H7 (cell line): ENCODE data around the gene LRP1. TPM values are rescaled to one million over a fixed set of nuclear protein-coding genes. Genes with fewer than 3 reads are reported as not detected.
A peak's percentile ranks its signal among the peaks of the same experiment; 100 is the strongest.

Experiments
- DNase-seq: peaks from one replicate; pipeline ENCODE4 v3.0.0; 2012
- H3K27me3 ChIP-seq: 2 replicates; pipeline ENCODE4 v1.6.0; 2011; ENCODE audit warnings: mild to moderate bottlenecking, low read length; ENCODE audit not compliant: control insufficient read depth, insufficient read depth
- H3K36me3 ChIP-seq: replicated peaks from 2 replicates; pipeline ENCODE4 v1.5.1; 2011; ENCODE audit warnings: low read length; ENCODE audit not compliant: control insufficient read depth, insufficient read depth
- H3K4me3 ChIP-seq: 2 replicates; pipeline ENCODE4 v1.5.1; 2011; ENCODE audit warnings: low read depth, mild to moderate bottlenecking, control low read depth, low read length, moderate library complexity; ENCODE audit not compliant: insufficient read depth
- total RNA-seq: library from RNA; depleted of rRNA; stranded (reverse); fragments of >200 nt; shearing (Covaris generic); gene quantifications from 2 replicates; pipeline ENCODE4 v1.2.3, GENCODE V29; 2014

LRP1 gene
- total RNA-seq, 1 experiment from 2014 or later = 17.3 TPM

DNA sequence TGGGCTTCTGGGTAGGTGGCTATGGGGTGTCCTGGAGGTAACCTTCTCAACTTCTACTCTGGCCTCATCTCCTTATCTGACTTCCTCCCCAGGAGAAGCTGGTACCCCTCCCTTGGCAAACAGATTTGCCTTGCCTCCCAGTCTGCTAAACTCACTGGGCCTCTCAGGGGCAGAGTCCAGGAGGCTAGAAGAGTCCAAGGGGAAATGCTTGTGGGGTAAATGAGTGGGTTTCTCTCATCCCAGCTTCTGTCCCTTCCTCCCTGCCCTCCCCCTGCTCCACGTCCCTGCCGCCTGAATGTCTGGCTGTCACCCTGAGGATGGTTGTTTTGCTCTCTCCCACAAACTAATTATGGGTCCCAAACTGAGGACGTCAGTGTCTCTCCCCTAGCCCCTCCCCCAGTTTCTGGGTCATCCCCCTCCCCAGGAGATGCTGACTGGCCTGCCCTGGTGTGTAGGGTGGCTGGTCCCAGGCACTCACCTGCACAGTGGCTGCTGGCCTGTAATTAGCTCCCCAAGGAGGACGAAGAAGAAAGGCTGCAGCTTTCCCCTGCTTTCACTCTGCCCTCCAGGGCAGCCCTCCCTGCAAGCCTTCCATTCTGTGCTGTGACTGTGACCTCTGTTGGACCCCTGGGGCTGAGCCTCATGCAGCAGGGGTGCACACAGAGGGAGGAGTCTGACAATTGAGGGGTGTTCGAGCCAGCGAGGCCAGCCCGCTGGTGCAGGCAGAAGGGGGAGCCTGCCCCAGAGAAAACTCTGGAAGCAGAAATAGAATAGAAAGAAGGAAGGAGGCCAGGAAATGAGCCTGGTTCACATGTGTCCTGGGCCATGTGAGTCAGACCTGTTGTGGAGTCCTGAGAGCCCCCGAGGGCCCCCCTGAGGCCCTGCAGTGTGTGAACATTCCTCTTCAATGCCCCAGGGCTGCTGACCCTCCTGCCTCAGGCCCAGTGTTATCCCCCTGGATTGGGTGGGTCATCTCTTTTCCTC is 19.0 kb downstream of the LRP1 start, which contains the start of gene LRP1-AS:
Gene LRP1-AS, minus strand, starts transcription at position 659 of the 984 bp plus-strand sequence.
- DNase-seq = no peak
- Histone ChIP-seq H3K36me3 (peaks cover 41% of the 10 kb centered on the region), H3K27me3 (no peaks in the 10 kb centered on the region), H3K4me3 (no peak within 1 kb of the TSS)

DNA sequence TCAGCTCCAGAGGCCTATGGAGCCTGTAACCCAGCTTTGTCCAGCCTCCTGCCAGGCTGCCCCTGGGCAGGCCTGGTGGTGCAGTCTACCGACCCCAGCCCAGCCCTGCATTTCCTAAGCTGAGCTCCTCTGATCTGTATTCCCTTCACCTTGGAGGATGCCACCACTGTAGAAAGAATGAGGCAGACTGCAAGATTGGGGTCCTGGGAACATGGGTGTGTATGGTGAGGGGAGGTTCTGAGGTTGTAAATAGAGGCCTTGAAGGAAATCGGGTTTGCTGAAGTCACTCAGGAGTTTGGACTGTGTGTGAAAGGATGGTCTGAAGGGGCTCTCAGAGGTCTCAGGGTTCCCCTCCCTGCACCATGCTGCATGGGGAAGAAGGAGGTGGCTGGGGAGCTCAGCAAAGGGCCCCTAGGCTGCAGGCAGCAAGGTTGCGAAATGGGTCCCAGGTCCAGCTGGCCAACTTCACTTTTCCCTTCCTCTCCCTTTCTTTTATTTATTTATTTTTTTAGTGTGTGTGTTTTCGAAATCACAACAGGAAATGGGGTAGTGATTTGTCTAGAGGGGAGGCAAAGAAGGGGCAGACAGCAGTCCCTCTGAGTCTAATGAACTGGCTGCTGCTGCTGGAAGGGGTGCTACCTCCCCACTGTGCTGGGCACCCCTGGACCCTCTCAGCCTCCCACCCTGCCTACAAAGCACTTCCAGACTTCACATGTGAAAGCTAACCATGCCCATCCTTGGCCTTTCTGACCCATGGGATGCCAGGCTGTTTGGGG is 20.4 kb downstream of the LRP1 start:
- peaks cover 31% of the 10 kb centered on the region for H3K36me3 ChIP-seq
- DNase-seq = no peak
- H3K27me3 ChIP-seq = no peaks in the 10 kb centered on the region
- no peak overlapping the region for H3K4me3 ChIP-seq

GRCh38 chr12:57149245-57149900 is 21.1 kb downstream of the LRP1 start:
- no peak for DNase-seq
- H3K4me3 ChIP-seq = no peak overlapping the region
- peaks cover 36% of the 10 kb centered on the region for H3K36me3 ChIP-seq
- no peaks in the 10 kb centered on the region for H3K27me3 ChIP-seq

GRCh38 chr12:57150400-57151000 is 22.2 kb downstream of the LRP1 start:
- Histone ChIP-seq H3K4me3 (no peak overlapping the region), H3K36me3 (peaks cover 35% of the 10 kb centered on the region), H3K27me3 (no peaks in the 10 kb centered on the region)
- DNase-seq = no peak

DNA sequence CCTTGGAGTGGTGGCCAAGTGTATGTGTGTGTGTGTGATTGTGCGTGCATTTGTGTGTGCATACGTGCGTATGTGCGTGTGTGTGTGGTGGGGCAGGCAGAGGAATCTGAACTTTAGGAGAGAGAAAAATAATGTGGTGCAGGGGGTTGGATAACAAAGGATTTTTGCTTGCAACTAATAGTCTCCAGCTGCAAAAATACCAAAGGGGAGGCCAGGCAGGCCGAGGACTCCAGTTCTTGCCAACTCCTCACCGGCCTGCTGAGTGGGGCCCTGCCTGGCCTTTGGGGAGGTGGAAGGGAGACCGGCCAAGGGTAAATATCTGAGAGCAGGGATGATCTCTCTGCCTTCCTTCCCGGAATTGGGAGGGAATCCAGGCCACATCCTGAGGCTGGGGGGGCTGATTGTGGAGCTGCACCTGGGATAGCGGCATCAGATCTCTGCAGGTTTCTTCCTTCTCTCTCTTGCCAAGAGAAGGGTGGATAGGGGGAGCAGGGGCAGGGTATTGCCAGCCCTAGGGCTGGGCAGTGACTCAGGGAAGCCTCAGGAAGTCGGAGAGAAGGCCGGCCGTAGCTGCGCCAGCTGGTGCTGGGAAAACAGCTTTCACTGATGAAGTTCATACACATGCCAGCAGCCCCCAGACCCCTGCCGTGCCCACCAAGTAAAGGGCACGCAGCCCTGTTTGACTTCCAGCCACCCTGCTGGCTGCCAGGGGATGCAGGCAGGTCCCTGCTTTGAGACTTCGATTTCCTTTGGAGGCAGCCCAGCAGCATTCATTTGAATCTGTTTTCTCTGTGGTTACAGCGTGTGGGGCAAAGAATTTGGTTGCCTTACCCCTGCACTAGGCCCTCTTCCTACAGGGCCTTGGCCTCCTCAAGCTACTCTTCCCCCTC is 23.7 kb downstream of the LRP1 start:
- H3K27me3 ChIP-seq = no peaks in the 10 kb centered on the region
- H3K36me3 ChIP-seq = peaks cover 38% of the 10 kb centered on the region
- peak; percentile 76 for DNase-seq
- H3K4me3 ChIP-seq = no peak overlapping the region

GRCh38 chr12:57152639-57153038 is 24.4 kb downstream of the LRP1 start:
- no peak overlapping the region for H3K4me3 ChIP-seq
- H3K36me3 ChIP-seq = peaks cover 36% of the 10 kb centered on the region
- H3K27me3 ChIP-seq = no peaks in the 10 kb centered on the region
- no peak for DNase-seq

DNA sequence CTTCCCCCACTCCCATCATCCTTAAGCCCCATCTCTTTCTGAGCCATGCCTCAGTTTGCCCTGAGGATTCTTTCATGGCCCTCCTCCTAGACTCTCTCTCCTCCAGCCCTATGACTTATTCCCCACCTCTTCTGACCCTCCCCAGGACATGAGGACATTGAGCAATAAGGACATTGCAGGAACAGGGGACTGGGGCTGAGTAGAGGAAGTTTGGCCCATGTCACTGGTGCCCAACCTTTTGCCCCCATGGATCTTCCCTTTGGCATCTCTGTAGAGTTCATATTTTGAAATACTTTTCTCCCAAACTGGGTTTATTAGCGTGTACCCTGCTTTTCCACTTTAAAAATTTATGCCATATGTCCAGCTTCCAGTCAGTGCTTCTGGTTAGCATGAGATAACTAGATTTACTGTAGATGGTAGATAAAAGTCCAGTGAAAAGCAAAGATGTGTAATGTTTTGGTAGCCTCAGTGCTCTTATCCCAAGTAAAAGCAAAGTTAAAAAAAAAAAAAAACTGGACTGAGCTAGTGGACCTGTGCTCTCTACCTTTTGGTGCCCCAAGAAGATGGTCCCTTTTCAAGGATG is 25.2 kb downstream of the LRP1 start:
- H3K27me3 ChIP-seq = no peaks in the 10 kb centered on the region
- H3K36me3 ChIP-seq = peaks cover 42% of the 10 kb centered on the region
- H3K4me3 ChIP-seq = no peak overlapping the region
- DNase-seq = no peak

GRCh38 chr12:57154076-57154475 is 25.8 kb downstream of the LRP1 start:
- DNase-seq = no peak
- H3K4me3 ChIP-seq = no peak overlapping the region
- peaks cover 46% of the 10 kb centered on the region for H3K36me3 ChIP-seq
- H3K27me3 ChIP-seq = no peaks in the 10 kb centered on the region

- peaks cover 48% of the 10 kb centered on the region for H3K36me3 ChIP-seq
- no peak for DNase-seq
- no peaks in the 10 kb centered on the region for H3K27me3 ChIP-seq
- H3K4me3 ChIP-seq = no peak overlapping the region
Observed at GRCh38 chr12:57154804-57155434, 26.6 kb downstream of the LRP1 start.

DNA sequence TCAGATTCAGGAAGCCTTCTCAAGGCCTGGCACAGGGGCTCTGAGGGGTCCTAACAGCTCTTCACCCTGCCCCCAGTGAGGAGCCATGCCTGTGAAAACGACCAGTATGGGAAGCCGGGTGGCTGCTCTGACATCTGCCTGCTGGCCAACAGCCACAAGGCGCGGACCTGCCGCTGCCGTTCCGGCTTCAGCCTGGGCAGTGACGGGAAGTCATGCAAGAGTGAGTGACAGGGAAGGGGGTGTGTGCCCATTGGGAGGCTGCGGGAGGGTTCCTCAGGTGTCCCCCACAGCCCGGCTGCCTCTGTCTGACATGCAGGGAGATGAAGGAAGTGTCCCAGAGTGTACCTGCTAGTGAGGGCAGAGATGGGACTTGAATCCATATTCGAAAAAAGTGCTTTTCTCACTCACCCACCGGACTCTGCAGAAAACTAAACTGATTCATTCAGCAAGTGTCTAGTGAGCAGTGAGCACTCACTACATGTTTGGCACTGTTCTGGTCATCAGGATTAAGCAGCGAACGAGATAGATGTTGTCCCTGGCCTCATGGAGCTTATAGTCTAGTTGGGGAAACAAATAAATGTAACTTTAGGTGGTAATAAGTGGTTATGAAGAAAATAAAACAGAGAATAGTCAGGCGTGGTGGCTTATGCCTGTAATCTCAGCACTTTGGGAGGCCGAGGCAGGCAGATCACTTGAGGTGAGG is 28.6 kb downstream of the LRP1 start:
- Histone ChIP-seq H3K4me3 (no peak overlapping the region), H3K27me3 (no peaks in the 10 kb centered on the region), H3K36me3 (peaks cover 64% of the 10 kb centered on the region)
- no peak for DNase-seq

DNA sequence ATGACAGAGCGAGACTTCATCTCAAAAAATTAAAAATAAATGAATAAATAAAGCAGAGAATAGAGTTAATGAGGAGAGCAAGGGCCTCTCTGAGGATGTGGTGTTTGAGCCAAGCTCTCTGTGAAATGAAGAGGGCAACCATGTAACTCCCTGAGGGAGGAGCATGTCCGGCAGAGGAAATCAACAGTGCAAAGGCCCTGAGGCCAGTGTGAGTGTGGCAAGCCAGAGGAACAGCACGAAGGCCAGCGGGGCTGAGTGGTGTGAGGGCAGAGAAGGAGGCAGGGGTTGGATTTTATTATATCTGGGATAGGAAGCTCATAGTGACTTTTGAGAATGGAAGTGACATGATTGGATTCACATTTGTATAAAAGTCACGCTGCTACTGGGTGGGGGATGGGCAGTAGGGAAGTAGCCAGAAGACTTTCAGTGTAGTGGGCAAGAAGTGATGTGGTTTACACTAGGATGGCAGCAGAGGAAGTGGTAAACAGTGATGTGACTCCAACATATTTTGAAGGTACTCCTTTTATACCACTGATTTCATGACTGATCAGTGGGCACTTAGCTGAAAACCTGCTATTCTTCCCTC is 29.4 kb downstream of the LRP1 start:
- Histone ChIP-seq H3K4me3 (no peak overlapping the region), H3K36me3 (peaks cover 69% of the 10 kb centered on the region), H3K27me3 (no peaks in the 10 kb centered on the region)
- no peak for DNase-seq

- H3K27me3 ChIP-seq = no peaks in the 10 kb centered on the region
- H3K36me3 ChIP-seq = peaks cover 69% of the 10 kb centered on the region
- no peak for DNase-seq
- no peak overlapping the region for H3K4me3 ChIP-seq
Observed at GRCh38 chr12:57158186-57158585, 29.9 kb downstream of the LRP1 start.
